Effector CD8-positive, alpha-beta T cell (primary cell): ENCODE measurements around the gene KRTAP9-7.

Experiments
- DNase-seq: peaks from one replicate; lab custom pipeline; 2025; lab: John Stamatoyannopoulos, UW

Gene KRTAP9-7

GRCh38 chr17:41322094-41322902 is 46.8 kb downstream of the KRTAP9-7 start:
- DNase-seq, result no peak

GRCh38 chr17:41322903-41323895 is 47.7 kb downstream of the KRTAP9-7 start:
- no peak for DNase-seq

GRCh38 chr17:41324180-41325075 is 48.9 kb downstream of the KRTAP9-7 start:
- no peak for DNase-seq

- DNase-seq, result no peak
Measured at GRCh38 chr17:41325126-41325525, 49.6 kb downstream of the KRTAP9-7 start.

GRCh38 chr17:41325611-41326010 is 50.1 kb downstream of the KRTAP9-7 start:
- DNase-seq, result no peak
